ENCODE measurements around the gene PRDM16. TPM values are rescaled to one million over a fixed set of nuclear protein-coding genes. Genes with fewer than 3 reads are reported as not detected.

The PRDM16 gene
- total RNA-seq, 1 donor from 2014 or later: 0.79 TPM

DNA sequence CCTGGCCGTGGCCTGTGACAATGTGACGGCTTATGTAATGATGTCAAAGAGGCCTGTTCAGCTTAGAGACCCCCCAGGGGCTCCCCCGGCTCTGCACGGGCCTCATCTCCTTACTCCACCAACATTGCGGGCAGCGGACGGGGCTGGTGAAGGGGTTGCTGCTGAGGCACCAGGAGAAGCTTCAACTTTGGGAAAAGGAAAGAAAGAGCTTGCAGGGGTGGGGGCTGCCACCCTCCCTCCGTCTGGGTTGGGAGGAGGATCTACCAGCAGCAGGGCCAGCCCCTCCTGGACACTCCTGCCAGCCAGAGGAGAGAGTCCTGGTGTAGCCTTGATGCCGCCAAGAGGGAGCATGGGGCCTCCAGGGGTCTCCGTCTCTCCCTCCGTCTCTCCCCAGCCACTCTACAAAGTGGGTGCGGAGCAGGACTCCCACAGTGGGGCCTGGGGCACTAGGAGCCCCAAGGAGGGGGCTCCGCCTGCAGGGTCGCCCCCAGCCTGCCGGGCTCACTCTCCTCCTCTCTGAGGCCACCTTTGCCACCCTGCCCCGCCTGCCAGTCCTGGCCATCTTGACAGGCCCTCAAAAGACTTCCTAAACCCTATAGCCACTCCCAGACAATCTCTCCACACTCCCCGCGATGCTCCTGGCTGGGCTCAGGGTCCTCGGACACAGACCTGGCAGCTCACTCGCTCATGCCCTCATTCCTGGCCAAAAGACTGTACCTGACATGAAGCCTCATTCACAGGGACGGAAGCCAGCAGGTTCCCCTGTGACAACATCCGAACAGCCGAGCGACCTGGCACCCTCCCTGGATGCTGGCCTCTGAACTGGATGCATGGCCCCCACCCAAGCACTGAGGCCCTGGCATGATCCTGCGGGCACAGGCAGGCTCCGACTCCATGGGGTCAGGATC is 255.0 kb downstream of the PRDM16 start:
- TF ChIP-seq, protein P1, sequence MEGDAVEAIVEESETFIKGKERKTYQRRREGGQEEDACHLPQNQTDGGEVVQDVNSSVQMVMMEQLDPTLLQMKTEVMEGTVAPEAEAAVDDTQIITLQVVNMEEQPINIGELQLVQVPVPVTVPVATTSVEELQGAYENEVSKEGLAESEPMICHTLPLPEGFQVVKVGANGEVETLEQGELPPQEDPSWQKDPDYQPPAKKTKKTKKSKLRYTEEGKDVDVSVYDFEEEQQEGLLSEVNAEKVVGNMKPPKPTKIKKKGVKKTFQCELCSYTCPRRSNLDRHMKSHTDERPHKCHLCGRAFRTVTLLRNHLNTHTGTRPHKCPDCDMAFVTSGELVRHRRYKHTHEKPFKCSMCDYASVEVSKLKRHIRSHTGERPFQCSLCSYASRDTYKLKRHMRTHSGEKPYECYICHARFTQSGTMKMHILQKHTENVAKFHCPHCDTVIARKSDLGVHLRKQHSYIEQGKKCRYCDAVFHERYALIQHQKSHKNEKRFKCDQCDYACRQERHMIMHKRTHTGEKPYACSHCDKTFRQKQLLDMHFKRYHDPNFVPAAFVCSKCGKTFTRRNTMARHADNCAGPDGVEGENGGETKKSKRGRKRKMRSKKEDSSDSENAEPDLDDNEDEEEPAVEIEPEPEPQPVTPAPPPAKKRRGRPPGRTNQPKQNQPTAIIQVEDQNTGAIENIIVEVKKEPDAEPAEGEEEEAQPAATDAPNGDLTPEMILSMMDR (IDR thresholded peaks at IDR 0.05; ENCODE audit: insufficient read depth, low read length, severe bottlenecking): no peak
- FAIRE-seq: no peak
- no peak for DNase-seq (ENCODE audit: low read depth)
- Histone ChIP-seq H3K36me3 (ENCODE audit: control insufficient read depth, insufficient read depth, low read length) (no peaks in the 10 kb centered on the region), H3K27me3 (ENCODE audit: control insufficient read depth, insufficient read depth, low read length) (no peaks in the 10 kb centered on the region), H3K4me3 (ENCODE audit: low read depth, low read length) (no peak overlapping the region)

- no peak for DNase-seq (ENCODE audit: low read depth)
- no peak for FAIRE-seq
- Histone ChIP-seq H3K27me3 (ENCODE audit: control insufficient read depth, insufficient read depth, low read length) (no peaks in the 10 kb centered on the region), H3K36me3 (ENCODE audit: control insufficient read depth, insufficient read depth, low read length) (no peaks in the 10 kb centered on the region), H3K4me3 (ENCODE audit: low read depth, low read length) (no peak overlapping the region)
- TF ChIP-seq, protein P1 (IDR thresholded peaks at IDR 0.05; ENCODE audit: insufficient read depth, low read length, severe bottlenecking): no peak
Observed at GRCh38 chr1:3324704-3325535, 255.9 kb downstream of the PRDM16 start.

DNA sequence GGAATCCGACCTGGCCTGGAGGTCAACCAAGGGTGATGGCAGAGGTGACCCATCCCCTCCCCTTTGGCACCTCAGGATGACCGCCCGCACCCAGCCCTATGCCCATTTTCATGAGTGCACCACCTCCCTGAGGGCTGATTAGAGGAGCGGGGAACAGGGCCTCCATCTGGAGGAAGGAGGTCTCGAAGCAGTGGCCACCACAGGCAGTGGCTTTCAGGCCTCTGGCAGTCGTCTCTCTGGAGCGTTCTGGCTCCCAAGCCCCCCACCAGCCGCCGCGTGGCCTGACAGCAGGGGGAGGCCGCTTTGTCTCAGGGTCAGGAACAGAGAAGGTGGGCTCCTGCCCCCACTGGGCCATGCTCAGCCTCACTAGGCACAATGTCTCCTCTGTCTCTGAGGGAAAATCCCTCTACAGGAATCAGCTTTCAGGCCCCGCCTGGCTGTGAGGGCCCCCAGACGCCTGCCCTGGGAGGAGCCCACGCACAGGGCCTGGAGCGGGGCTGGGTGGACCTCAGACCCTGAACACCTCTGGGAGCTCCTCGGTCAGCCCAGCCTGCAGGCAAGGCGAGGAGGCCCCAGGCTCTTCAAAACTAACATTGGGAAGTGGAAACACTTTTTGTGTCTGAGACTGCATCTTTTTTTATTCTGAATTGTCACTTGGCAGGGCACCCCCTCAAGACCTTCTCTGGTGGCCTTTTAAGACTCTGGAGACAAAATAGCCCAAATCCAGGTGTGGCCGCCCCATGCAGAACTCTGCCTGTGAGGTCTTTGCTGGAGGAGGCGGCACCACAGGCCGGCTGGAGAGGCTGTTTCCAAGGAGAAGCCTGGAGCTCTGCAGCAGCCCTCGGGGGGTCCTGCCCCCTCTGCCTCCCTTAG is 257.7 kb downstream of the PRDM16 start:
- no peak for DNase-seq (ENCODE audit: low read depth)
- no peaks in the 10 kb centered on the region for H3K27me3 ChIP-seq (ENCODE audit: control insufficient read depth, insufficient read depth, low read length)
- H3K4me3 ChIP-seq (ENCODE audit: low read depth, low read length): no peak overlapping the region
- H3K36me3 ChIP-seq (ENCODE audit: control insufficient read depth, insufficient read depth, low read length): no peaks in the 10 kb centered on the region
- FAIRE-seq: no peak
- TF ChIP-seq, protein P1 (IDR thresholded peaks at IDR 0.05; ENCODE audit: insufficient read depth, low read length, severe bottlenecking): no peak

DNA sequence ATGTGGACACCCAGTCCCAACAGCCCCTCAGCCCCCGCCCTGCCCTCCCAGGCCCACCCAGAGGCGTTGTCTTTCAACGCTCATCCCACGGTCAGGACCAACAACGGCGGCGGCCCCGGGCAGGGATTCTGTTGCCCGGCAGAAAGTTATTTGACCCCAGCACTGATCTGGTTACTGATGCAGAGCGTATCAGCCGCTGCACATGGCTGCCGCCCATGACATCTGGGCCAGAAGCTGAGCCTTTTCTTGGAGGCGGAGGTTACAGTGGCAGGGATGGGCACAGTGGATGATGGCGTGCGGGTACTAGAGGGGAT is 258.3 kb downstream of the PRDM16 start:
- FAIRE-seq (no peak), DNase-seq (ENCODE audit: low read depth) (no peak)
- Histone ChIP-seq H3K36me3 (ENCODE audit: control insufficient read depth, insufficient read depth, low read length) (no peaks in the 10 kb centered on the region), H3K4me3 (ENCODE audit: low read depth, low read length) (no peak overlapping the region), H3K27me3 (ENCODE audit: control insufficient read depth, insufficient read depth, low read length) (no peaks in the 10 kb centered on the region)
- TF ChIP-seq, protein P1 (IDR thresholded peaks at IDR 0.05; ENCODE audit: insufficient read depth, low read length, severe bottlenecking): no peak

DNA sequence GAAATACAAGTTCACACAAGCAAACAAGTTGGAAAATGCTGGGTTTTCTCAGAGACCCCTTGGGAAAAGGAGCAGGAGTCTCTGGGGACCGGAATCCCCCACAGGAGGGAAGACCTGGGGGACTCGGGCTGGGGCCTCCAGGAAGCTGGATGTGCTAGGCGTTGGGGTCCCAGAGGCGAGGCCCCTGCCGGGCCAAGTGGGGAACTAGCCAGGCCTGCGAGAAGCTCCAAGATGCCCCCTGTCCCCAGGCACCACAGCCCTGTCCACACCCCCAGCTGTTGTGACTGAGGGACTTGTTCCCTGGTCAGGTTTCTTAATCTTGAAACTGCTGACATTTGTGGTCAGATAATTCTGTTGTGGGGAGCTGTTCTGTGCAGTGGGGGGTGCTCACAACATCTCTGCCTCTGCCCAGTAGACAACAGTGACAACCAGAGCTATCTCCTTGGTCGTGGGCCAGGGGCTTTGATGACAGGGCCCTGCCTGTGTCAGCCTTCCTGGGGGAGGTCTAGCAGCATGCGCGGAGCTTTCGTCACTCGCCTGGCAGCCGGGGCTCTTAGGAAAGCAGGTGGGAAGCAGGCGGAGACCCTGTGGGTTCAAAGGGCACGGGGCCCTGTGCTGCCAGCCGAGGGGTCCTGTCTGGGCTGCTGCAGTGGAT is 259.1 kb downstream of the PRDM16 start:
- H3K36me3 ChIP-seq (ENCODE audit: control insufficient read depth, insufficient read depth, low read length): no peaks in the 10 kb centered on the region
- no peak for DNase-seq (ENCODE audit: low read depth)
- TF ChIP-seq, protein P1 (IDR thresholded peaks at IDR 0.05; ENCODE audit: insufficient read depth, low read length, severe bottlenecking): no peak
- FAIRE-seq: no peak
- H3K27me3 ChIP-seq (ENCODE audit: control insufficient read depth, insufficient read depth, low read length): no peaks in the 10 kb centered on the region
- no peak overlapping the region for H3K4me3 ChIP-seq (ENCODE audit: low read depth, low read length)

Measured in bronchial epithelial cell (primary cell).